Endodermal cell (in vitro differentiated cells): ENCODE data around the gene TSSK6. TPM values are rescaled to one million over a fixed set of nuclear protein-coding genes. Genes with fewer than 3 reads are reported as not detected.
A peak's percentile ranks its signal among the peaks of the same experiment; 100 is the strongest.

Experiments used
- DNase-seq: peaks from one replicate; pipeline ENCODE4 v3.0.0-alpha.2; 2017
- H3K27ac ChIP-seq: 2 replicates; pipeline ENCODE4 v1.5.1; 2013; ENCODE audit warnings: mild to moderate bottlenecking, low read depth, low read length, moderate library complexity
- H3K27me3 ChIP-seq: 2 replicates; pipeline ENCODE4 v1.6.1; 2013; ENCODE audit warnings: mild to moderate bottlenecking, low read length, moderate library complexity; ENCODE audit not compliant: insufficient read depth, control insufficient read depth, poor library complexity, severe bottlenecking
- H3K36me3 ChIP-seq: 2 replicates; pipeline ENCODE4 v1.7.0; 2013; ENCODE audit warnings: mild to moderate bottlenecking, low read length, moderate library complexity; ENCODE audit not compliant: control insufficient read depth, insufficient read depth
- H3K4me1 ChIP-seq: one replicate; pipeline ENCODE4 v1.7.0; 2013; ENCODE audit warnings: low read length; ENCODE audit not compliant: control insufficient read depth, insufficient read depth
- H3K4me3 ChIP-seq: 2 replicates; pipeline ENCODE4 v1.5.1; 2013; ENCODE audit warnings: mild to moderate bottlenecking, low read length, moderate library complexity
- H3K9ac ChIP-seq: 2 replicates; pipeline ENCODE4 v1.6.1; 2013; ENCODE audit warnings: mild to moderate bottlenecking, low read length, moderate library complexity; ENCODE audit not compliant: poor library complexity, severe bottlenecking; ENCODE audit errors: extremely low read depth
- H3K9me3 ChIP-seq: 2 replicates; pipeline ENCODE4 v1.6.1; 2013; ENCODE audit warnings: mild to moderate bottlenecking, low read length, moderate library complexity; ENCODE audit not compliant: control insufficient read depth
- H3K27ac Mint-ChIP-seq: 2 replicates; pipeline ENCODE4 v1.8.0; 2020; ENCODE audit warnings: mixed read lengths
- H3K27me3 Mint-ChIP-seq: 2 replicates; pipeline ENCODE4 v1.8.0; 2021; ENCODE audit warnings: mild to moderate bottlenecking, mixed read lengths; ENCODE audit not compliant: insufficient read depth
- H3K36me3 Mint-ChIP-seq: 2 replicates; pipeline ENCODE4 v1.8.0; 2020; ENCODE audit warnings: low read depth, mixed read lengths
- H3K4me1 Mint-ChIP-seq: 2 replicates; pipeline ENCODE4 v1.8.0; 2020; ENCODE audit warnings: mixed read lengths
- H3K4me3 Mint-ChIP-seq: 2 replicates; pipeline ENCODE4 v1.8.0; 2020; ENCODE audit warnings: mild to moderate bottlenecking, moderate library complexity, mixed read lengths
- H3K9me3 Mint-ChIP-seq: 2 replicates; pipeline ENCODE4 v1.8.0; 2020; ENCODE audit warnings: mild to moderate bottlenecking, mixed read lengths
- CTCF ChIP-seq: fragments of 200-600 bp; sonication (generic); conservative IDR thresholded peaks from 2 replicates; pipeline ENCODE4 v1.5.0; 2021; ENCODE audit warnings: antibody characterized with exemption, mild to moderate bottlenecking
- WGBS, 2 experiments: methylation state at CpG; one replicate each; pipeline versions ENCODE4 v1.1.5 to v1.1.7; 2013; ENCODE audit warnings: missing lambda C conversion rate in 2 of 2, mixed read lengths in 1 of 2; ENCODE audit not compliant: insufficient coverage in 1 of 2, insufficient read length in 1 of 2; 5-methylcytosine and 5-hydroxymethylcytosine counted together
- total RNA-seq, 2 donors: library from RNA; stranded (reverse); fragmentation: NEBNext Ultra II Directional in 1 of 2; extraction: Animal tissue kit (Norgen Biotek cat#: 25700) in 1 of 2; gene quantifications; 2 replicates in 1 of 2; 3 replicates in 1 of 2; pipeline ENCODE4 v1.2.1, GENCODE V29; 2021

TSSK6 gene
- total RNA-seq, 2 donors from 2014 or later, result 2.9 to 5.0 TPM

GRCh38 chr19:19527674-19528625 lies 12.6 kb upstream of the TSSK6 start:
- H3K27me3 ChIP-seq, result no peaks in the 10 kb centered on the region
- no peak overlapping the region for H3K27ac ChIP-seq
- Mint-ChIP-seq H3K36me3 (peaks cover 38% of the 10 kb centered on the region), H3K9me3 (no peaks in the 10 kb centered on the region), H3K4me3 (no peak overlapping the region), H3K27me3 (peaks cover 3% of the 10 kb centered on the region), H3K4me1 (peaks cover 4% of the 10 kb centered on the region), H3K27ac (no peak overlapping the region)
- H3K4me1 ChIP-seq, result no peaks in the 10 kb centered on the region
- H3K9ac ChIP-seq, result no peak overlapping the region
- DNase-seq, result no peak
- 94 to 96% methylated on average over 19 to 27 of the region's 27 CpGs for WGBS, 2 experiments
- peaks cover 32% of the 10 kb centered on the region for H3K36me3 ChIP-seq
- TF ChIP-seq CTCF, result no peak
- no peaks in the 10 kb centered on the region for H3K9me3 ChIP-seq
- H3K4me3 ChIP-seq, result no peak overlapping the region

- H3K9me3 Mint-ChIP-seq, result no peaks in the 10 kb centered on the region
- H3K27me3 Mint-ChIP-seq, result no peaks in the 10 kb centered on the region
- TF ChIP-seq CTCF, result no peak
- Histone ChIP-seq H3K36me3 (peaks cover 33% of the 10 kb centered on the region), H3K9me3 (no peaks in the 10 kb centered on the region), H3K27ac (no peak overlapping the region), H3K27me3 (no peaks in the 10 kb centered on the region), H3K4me1 (no peaks in the 10 kb centered on the region), H3K9ac (no peak overlapping the region), H3K4me3 (no peak overlapping the region)
- H3K36me3 Mint-ChIP-seq, result peaks cover 41% of the 10 kb centered on the region
- H3K4me1 Mint-ChIP-seq, result peaks cover 4% of the 10 kb centered on the region
- H3K4me3 Mint-ChIP-seq, result no peak overlapping the region
- H3K27ac Mint-ChIP-seq, result no peak overlapping the region
- no peak for DNase-seq
- WGBS, 2 experiments, result 92 to 97% methylated on average over 8 to 9 of the region's 9 CpGs
These were observed 12.0 kb upstream of the TSSK6 start for GRCh38 chr19:19527371-19527656.

- no peak for DNase-seq
- Histone ChIP-seq H3K4me1 (no peaks in the 10 kb centered on the region), H3K27ac (no peak overlapping the region), H3K4me3 (no peak overlapping the region), H3K27me3 (no peaks in the 10 kb centered on the region), H3K9ac (no peak overlapping the region), H3K36me3 (peaks cover 33% of the 10 kb centered on the region), H3K9me3 (no peaks in the 10 kb centered on the region)
- Mint-ChIP-seq H3K27me3 (no peaks in the 10 kb centered on the region), H3K4me1 (peaks cover 4% of the 10 kb centered on the region), H3K27ac (peak overlapping the region; percentile 13), H3K4me3 (no peak overlapping the region), H3K9me3 (no peaks in the 10 kb centered on the region), H3K36me3 (peaks cover 39% of the 10 kb centered on the region)
- 95% methylated on average over 9 to 27 of the region's 28 CpGs for WGBS, 2 experiments
- TF ChIP-seq CTCF, result no peak
These were observed 11.4 kb upstream of the TSSK6 start for GRCh38 chr19:19526581-19527370.
